EH (cell line): ENCODE results near the gene GLTPD2.
A peak's percentile ranks its signal among the peaks of the same experiment; 100 is the strongest.

Experiments used
- DNase-seq: peaks from one replicate; pipeline ENCODE4 v3.0.0-alpha.2; 2015; ENCODE audit warnings: low read depth

Gene GLTPD2

GRCh38 chr17:4788807-4789700, at the start of gene GLTPD2:
TSS of gene GLTPD2 (plus strand) at chr17:4788964. CDS start at chr17:4789012, 48 bp downstream.
- peak; percentile 10 for DNase-seq

- peak; percentile 42 for DNase-seq
Observed at GRCh38 chr17:4739122-4740024, 49.4 kb upstream of the GLTPD2 start, which contains the start of the genes CXCL16 and ZMYND15. TSS of gene CXCL16 (minus strand) at chr17:4739928. CDS start at chr17:4739339, 589 bp downstream. TSS of gene ZMYND15 (plus strand) at chr17:4739833. CDS start at chr17:4740549, 716 bp downstream.

GRCh38 chr17:4740025-4740351, 48.8 kb upstream of the GLTPD2 start:
- DNase-seq = no peak

- DNase-seq = no peak
Observed at GRCh38 chr17:4740584-4740983, 48.2 kb upstream of the GLTPD2 start.

GRCh38 chr17:4741544-4741943, 47.2 kb upstream of the GLTPD2 start:
- DNase-seq = no peak

GRCh38 chr17:4742133-4742532, 46.6 kb upstream of the GLTPD2 start:
- DNase-seq = no peak

GRCh38 chr17:4742629-4743028, 46.1 kb upstream of the GLTPD2 start:
- DNase-seq = peak; percentile 25

GRCh38 chr17:4743216-4743615, 45.5 kb upstream of the GLTPD2 start:
- no peak for DNase-seq

- no peak for DNase-seq
Observed at GRCh38 chr17:4743898-4744297, 44.9 kb upstream of the GLTPD2 start.

GRCh38 chr17:4744999-4745969, 43.5 kb upstream of the GLTPD2 start:
- no peak for DNase-seq

GRCh38 chr17:4747847-4748246, 40.9 kb upstream of the GLTPD2 start:
- DNase-seq = no peak

GRCh38 chr17:4748686-4749085, 40.1 kb upstream of the GLTPD2 start:
- no peak for DNase-seq

- DNase-seq = no peak
Observed at GRCh38 chr17:4750606-4751005, 38.2 kb upstream of the GLTPD2 start.

- DNase-seq = peak; percentile 32
Observed at GRCh38 chr17:4751932-4752331, 36.8 kb upstream of the GLTPD2 start.

GRCh38 chr17:4753392-4753791, 35.4 kb upstream of the GLTPD2 start:
- DNase-seq = no peak

GRCh38 chr17:4759776-4760236, 29.0 kb upstream of the GLTPD2 start:
- DNase-seq = no peak

GRCh38 chr17:4764595-4764994, 24.2 kb upstream of the GLTPD2 start:
- DNase-seq = no peak

- DNase-seq = no peak
Observed at GRCh38 chr17:4766201-4766600, 22.6 kb upstream of the GLTPD2 start.

GRCh38 chr17:4766723-4767122, 22.0 kb upstream of the GLTPD2 start:
- no peak for DNase-seq

- DNase-seq = no peak
Observed at GRCh38 chr17:4768298-4768697, 20.5 kb upstream of the GLTPD2 start.

- peak; percentile 53 for DNase-seq
Observed at GRCh38 chr17:4769628-4770027, 19.1 kb upstream of the GLTPD2 start.
